OCI-LY3 (cell line): ENCODE measurements around the gene PRKCQ.

Experiments
- EZH2phosphoT487 ChIP-seq: fragments of 200-600 bp; shearing (Covaris generic); IDR thresholded peaks from 2 replicates; pipeline ENCODE4 v1.6.1; 2018; ENCODE audit warnings: antibody characterized with exemption, mixed run types, low read depth
- TF ChIP-seq, protein P1 (sequence below): fragments of 200-600, 300-600 bp; sonication (generic); IDR thresholded peaks from 2 replicates; pipeline ENCODE4 v1.5.1; 2014; ENCODE audit warnings: antibody characterized with exemption, low read length, low read depth

DNA sequence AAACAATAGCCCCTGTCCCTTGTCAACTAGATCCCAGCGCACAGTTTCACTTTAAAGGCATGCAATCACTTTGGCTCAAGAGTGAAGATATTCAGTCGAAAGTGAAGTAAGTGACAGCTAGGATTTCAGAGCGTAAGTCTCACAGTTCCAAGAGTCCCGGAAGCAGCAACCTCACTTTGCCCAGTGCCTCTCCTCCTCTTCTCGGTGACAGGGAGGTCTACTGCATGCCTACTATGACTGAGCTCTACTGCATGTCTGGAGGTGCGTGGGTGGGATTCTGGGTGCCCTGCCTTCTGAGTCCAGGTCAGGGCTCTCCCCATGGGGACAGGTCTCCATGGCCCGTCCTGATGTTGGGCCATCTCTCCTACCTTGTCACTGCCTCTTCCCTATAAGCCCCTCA is 17.0 kb downstream of the PRKCQ start:
- TF ChIP-seq, protein P1, sequence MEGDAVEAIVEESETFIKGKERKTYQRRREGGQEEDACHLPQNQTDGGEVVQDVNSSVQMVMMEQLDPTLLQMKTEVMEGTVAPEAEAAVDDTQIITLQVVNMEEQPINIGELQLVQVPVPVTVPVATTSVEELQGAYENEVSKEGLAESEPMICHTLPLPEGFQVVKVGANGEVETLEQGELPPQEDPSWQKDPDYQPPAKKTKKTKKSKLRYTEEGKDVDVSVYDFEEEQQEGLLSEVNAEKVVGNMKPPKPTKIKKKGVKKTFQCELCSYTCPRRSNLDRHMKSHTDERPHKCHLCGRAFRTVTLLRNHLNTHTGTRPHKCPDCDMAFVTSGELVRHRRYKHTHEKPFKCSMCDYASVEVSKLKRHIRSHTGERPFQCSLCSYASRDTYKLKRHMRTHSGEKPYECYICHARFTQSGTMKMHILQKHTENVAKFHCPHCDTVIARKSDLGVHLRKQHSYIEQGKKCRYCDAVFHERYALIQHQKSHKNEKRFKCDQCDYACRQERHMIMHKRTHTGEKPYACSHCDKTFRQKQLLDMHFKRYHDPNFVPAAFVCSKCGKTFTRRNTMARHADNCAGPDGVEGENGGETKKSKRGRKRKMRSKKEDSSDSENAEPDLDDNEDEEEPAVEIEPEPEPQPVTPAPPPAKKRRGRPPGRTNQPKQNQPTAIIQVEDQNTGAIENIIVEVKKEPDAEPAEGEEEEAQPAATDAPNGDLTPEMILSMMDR, result no peak
- no peak for TF ChIP-seq EZH2phosphoT487
